ENCODE data around the gene TMEM52. TPM values are rescaled to one million over a fixed set of nuclear protein-coding genes. Genes with fewer than 3 reads are reported as not detected.

Gene TMEM52
- total RNA-seq, 5 donors from 2014 or later (not counting 1 experiment from before 2014, with no cell fraction given): 0.28 to 0.93 (median 0.69) TPM; not detected in 2

DNA sequence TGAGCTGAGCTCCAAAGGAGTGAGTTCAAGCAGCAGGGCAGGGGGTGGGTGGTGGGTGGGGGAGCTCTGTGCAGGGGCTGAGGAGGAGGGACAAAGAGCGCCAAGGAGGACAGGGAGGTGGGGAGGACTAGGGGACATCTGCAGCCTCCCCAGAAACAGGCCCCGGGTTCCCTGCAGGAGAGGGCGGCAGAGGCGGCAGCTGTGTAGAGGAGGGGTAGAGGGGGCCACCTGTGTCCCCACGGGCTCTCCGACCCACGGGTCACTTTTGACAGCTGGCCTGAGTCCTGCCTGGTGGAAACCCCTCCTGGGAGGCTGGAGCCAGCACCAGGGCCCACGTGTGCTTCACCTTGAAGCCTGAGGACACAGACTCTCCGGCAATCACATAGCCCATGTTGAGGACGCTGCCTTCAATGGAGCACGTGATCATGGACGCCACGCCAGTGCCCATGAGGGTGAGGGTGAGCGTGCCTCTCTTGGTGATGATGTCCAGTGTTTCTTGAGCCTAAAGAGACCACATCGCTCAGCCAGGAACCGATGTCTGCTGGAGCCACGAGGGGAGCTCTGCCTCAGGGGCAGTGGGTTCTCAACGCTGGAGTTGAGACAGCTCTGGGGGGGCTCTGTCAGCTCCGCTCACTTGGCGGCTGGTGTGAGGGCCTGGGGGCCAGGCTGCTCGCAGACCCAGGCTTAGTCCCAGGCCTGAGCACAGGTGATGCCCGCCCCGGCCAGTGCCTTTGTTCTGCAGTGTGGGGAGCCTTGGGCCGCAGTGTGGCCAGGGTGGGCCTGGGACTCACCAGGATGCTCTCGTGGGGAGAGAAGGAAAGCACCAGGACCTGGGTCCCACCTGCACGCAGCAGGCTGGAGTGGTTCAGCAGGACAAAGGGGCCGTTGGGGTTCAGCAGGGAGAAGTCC, 6.6 kb upstream of the TMEM52 start:
- no peak overlapping the region for H3K27ac Mint-ChIP-seq

DNA sequence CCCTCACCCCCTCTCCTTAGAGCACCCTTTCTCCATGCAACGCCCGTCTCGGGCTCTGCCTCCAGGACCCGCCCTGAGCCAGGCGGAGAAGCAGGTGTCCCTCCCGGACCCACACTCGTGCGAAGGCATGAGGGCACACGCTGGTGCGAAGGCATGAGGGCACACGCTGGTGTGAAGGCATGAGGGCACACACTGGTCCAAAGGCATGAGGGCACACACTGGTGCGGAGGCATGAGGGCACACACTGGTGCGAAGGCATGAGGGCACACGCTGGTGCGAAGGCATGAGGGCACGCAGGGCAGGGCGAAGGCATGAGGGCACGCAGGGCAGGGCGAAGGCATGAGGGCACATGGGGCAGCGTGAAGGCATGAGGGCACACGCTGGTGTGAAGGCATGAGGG, 5.8 kb upstream of the TMEM52 start:
- Mint-ChIP-seq H3K9me3 (no peaks in the 10 kb centered on the region), H3K27me3 (no peaks in the 10 kb centered on the region), H3K36me3 (no peaks in the 10 kb centered on the region), H3K27ac (no peak overlapping the region), H3K4me3 (no peak overlapping the region), H3K4me1 (no peaks in the 10 kb centered on the region)
- no peak for ATAC-seq (replicated peaks in 1 of 4)
- ChIA-PET POLR2A (no interaction called here), CTCF (no interaction called here)
- no peak overlapping the region for H3K4me3 ChIP-seq (ENCODE audit: control insufficient read depth in 1 of 2, extremely low read depth in 1 of 2, low read length in 1 of 2)
- 91% methylated on average over 21 of the region's 21 CpGs for WGBS (ENCODE audit: insufficient coverage)
- peaks cover 0 to 3% of the 10 kb centered on the region in 2 experiments for H3K27me3 ChIP-seq (replicated peaks in 1 of 2; ENCODE audit: control insufficient read depth in 2 of 2, extremely low read depth in 1 of 2, insufficient read depth in 2 of 2, low read length in 1 of 2)
- no peaks in the 10 kb centered on the region for H3K9me3 ChIP-seq
- no peak overlapping the region for H3K27ac ChIP-seq (ENCODE audit: low read length)
- peaks cover 0 to 7% of the 10 kb centered on the region in 2 experiments for H3K4me1 ChIP-seq (ENCODE audit: control insufficient read depth in 1 of 2, extremely low read depth in 1 of 2, insufficient read depth in 2 of 2, low read length in 2 of 2)
- no peaks in the 10 kb centered on the region for H3K36me3 ChIP-seq (ENCODE audit: control insufficient read depth in 2 of 2, extremely low read depth in 1 of 2, insufficient read depth in 1 of 2, low read length in 1 of 2)
- DNase-seq: no peak

More for the DNA sequence above, 6.6 kb upstream of the TMEM52 start:
- 80% methylated on average over 26 of the region's 27 CpGs for WGBS (ENCODE audit: insufficient coverage)
- Histone ChIP-seq H3K4me3 (ENCODE audit: control insufficient read depth in 1 of 2, extremely low read depth in 1 of 2, low read length in 1 of 2) (no peak overlapping the region), H3K9me3 (no peaks in the 10 kb centered on the region), H3K27ac (ENCODE audit: low read length) (no peak overlapping the region), H3K4me1 (ENCODE audit: control insufficient read depth in 1 of 2, extremely low read depth in 1 of 2, insufficient read depth in 2 of 2, low read length in 2 of 2) (peaks cover 0 to 1% of the 10 kb centered on the region in 2 experiments), H3K27me3 (replicated peaks in 1 of 2; ENCODE audit: control insufficient read depth in 2 of 2, extremely low read depth in 1 of 2, insufficient read depth in 2 of 2, low read length in 1 of 2) (peaks cover 0 to 3% of the 10 kb centered on the region in 2 experiments), H3K36me3 (ENCODE audit: control insufficient read depth in 2 of 2, extremely low read depth in 1 of 2, insufficient read depth in 1 of 2, low read length in 1 of 2) (no peaks in the 10 kb centered on the region)
- ATAC-seq (replicated peaks in 1 of 4): no peak
- ChIA-PET POLR2A (interaction anchor here in 1 of 2 donors (0.6 kb wide), 1 partner anchor 153 kb away, joined by 3 read pairs; no protein-coding TSS in a partner anchor), CTCF (no interaction called here)
- no peak for DNase-seq
- Mint-ChIP-seq H3K36me3 (no peaks in the 10 kb centered on the region), H3K4me3 (no peak overlapping the region), H3K4me1 (no peaks in the 10 kb centered on the region), H3K27me3 (no peaks in the 10 kb centered on the region), H3K9me3 (no peaks in the 10 kb centered on the region)

DNA sequence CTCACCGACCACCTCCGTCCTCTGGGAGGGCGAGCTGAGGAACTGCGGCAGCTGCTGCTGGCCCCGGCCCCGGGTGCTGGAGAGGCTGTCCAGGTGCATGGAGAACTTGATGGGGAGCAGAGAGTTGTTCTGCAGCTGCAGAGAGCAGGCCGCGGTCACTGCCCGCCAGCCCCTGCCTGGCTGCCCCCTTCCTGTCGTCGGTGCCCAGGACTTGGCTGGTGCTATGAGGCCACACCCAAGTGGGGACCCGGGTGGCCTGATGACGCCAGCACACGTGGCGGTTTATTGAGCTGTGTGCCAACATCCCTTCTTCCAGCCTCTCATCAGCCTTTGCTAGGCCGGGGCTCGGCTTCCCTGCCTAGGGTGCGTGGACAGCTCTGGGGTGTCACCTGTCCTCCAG, 5.3 kb upstream of the TMEM52 start:
- H3K27me3 Mint-ChIP-seq: no peaks in the 10 kb centered on the region
- Histone ChIP-seq H3K27ac (ENCODE audit: low read length) (no peak overlapping the region), H3K4me1 (ENCODE audit: control insufficient read depth in 1 of 2, extremely low read depth in 1 of 2, insufficient read depth in 2 of 2, low read length in 2 of 2) (peaks cover 0 to 12% of the 10 kb centered on the region in 2 experiments), H3K27me3 (replicated peaks in 1 of 2; ENCODE audit: control insufficient read depth in 2 of 2, extremely low read depth in 1 of 2, insufficient read depth in 2 of 2, low read length in 1 of 2) (peaks cover 0 to 3% of the 10 kb centered on the region in 2 experiments), H3K9me3 (no peaks in the 10 kb centered on the region), H3K36me3 (ENCODE audit: control insufficient read depth in 2 of 2, extremely low read depth in 1 of 2, insufficient read depth in 1 of 2, low read length in 1 of 2) (no peaks in the 10 kb centered on the region), H3K4me3 (ENCODE audit: control insufficient read depth in 1 of 2, extremely low read depth in 1 of 2, low read length in 1 of 2) (no peak overlapping the region)
- 64% methylated on average over 15 of the region's 18 CpGs for WGBS (ENCODE audit: insufficient coverage)
- DNase-seq (no peak), ATAC-seq (replicated peaks in 1 of 4) (no peak)
- H3K27ac Mint-ChIP-seq: no peak overlapping the region
- CTCF ChIA-PET: no interaction called here
- no peaks in the 10 kb centered on the region for H3K36me3 Mint-ChIP-seq
- H3K9me3 Mint-ChIP-seq: no peaks in the 10 kb centered on the region
- no peaks in the 10 kb centered on the region for H3K4me1 Mint-ChIP-seq
- POLR2A ChIA-PET: no interaction called here
- no peak overlapping the region for H3K4me3 Mint-ChIP-seq

DNA sequence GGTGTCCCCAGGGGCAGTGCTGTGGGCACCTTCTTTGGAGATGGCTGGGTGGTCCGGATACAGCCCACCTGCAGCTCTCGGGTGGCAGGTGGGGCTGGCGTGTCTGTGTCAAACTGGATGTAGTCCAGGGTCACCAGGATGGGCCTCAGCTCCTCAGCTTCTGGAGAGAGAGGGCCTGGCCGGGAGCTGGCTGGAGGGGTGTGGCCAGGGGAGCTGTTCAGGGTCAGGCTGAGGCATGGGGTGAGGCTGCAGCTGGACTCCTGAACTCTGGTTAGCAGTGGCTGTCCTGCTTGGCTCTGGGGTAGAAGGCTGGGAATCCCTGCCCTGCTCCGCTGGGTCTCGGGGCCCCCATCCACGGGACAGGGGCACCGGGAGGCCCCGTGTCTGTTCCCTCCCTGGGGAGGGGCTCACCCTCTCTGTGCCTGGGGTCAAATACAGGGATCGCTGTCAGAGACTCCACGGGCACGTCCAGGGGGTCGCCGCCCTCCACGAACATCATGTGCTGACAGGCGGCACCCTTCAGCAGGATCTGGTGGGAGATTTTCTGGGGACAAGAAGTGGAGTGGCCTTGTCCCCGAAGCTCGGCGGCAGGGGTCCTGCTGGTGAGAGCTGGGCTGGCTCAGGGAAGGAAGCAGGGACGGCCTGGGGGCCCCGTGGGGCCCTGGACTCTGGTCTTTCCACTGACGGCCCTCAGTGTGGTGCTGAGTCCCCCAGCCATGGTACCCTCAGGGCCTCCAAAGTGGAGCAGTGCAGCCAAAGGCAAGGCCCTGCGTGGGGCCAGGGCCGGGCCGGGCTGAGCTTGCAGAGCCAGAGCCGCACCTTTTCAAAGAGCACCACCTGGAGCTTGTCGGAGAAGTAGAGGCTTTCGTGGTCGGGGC, 4.1 kb upstream of the TMEM52 start:
- Histone ChIP-seq H3K4me3 (ENCODE audit: control insufficient read depth in 1 of 2, extremely low read depth in 1 of 2, low read length in 1 of 2) (no peak overlapping the region), H3K4me1 (ENCODE audit: control insufficient read depth in 1 of 2, extremely low read depth in 1 of 2, insufficient read depth in 2 of 2, low read length in 2 of 2) (peaks cover 0 to 21% of the 10 kb centered on the region in 2 experiments), H3K9me3 (no peaks in the 10 kb centered on the region), H3K27ac (ENCODE audit: low read length) (no peak overlapping the region), H3K27me3 (replicated peaks in 1 of 2; ENCODE audit: control insufficient read depth in 2 of 2, extremely low read depth in 1 of 2, insufficient read depth in 2 of 2, low read length in 1 of 2) (peaks cover 0 to 2% of the 10 kb centered on the region in 2 experiments), H3K36me3 (ENCODE audit: control insufficient read depth in 2 of 2, extremely low read depth in 1 of 2, insufficient read depth in 1 of 2, low read length in 1 of 2) (no peaks in the 10 kb centered on the region)
- H3K4me1 Mint-ChIP-seq: peaks cover 0 to 3% (median 0%) of the 10 kb centered on the region in 3 donors
- WGBS (ENCODE audit: insufficient coverage): 80% methylated on average over 29 of the region's 29 CpGs
- DNase-seq: no peak
- no peaks in the 10 kb centered on the region for H3K27me3 Mint-ChIP-seq
- no peak overlapping the region for H3K27ac Mint-ChIP-seq
- no peak overlapping the region for H3K4me3 Mint-ChIP-seq
- ChIA-PET POLR2A (interaction anchor here (0.5 kb wide), 2 partner anchors 46 to 143 kb away, joined by 3 to 7 read pairs; no protein-coding TSS in a partner anchor), CTCF (no interaction called here)
- no peaks in the 10 kb centered on the region for H3K36me3 Mint-ChIP-seq
- H3K9me3 Mint-ChIP-seq: no peaks in the 10 kb centered on the region
- ATAC-seq (replicated peaks in 1 of 4): no peak

DNA sequence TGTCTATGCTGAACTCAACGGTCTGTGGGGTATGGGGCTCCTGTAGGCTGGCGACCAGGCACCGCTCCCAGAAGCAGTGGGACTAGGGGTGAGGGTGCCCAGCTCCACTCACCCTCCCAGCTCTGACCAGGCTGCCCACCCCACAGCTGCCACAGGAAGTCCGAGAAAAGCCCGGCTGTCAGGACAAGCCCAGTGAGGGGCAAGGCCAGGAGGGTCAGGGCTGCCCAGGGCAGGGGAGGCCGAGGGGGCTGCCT, 3.5 kb upstream of the TMEM52 start:
- DNase-seq: no peak
- no peak overlapping the region for H3K27ac ChIP-seq (ENCODE audit: low read length)
- Mint-ChIP-seq H3K36me3 (no peaks in the 10 kb centered on the region), H3K27ac (no peak overlapping the region), H3K4me3 (no peak overlapping the region), H3K4me1 (peaks cover 0 to 8% (median 0%) of the 10 kb centered on the region in 3 donors), H3K9me3 (no peaks in the 10 kb centered on the region), H3K27me3 (no peaks in the 10 kb centered on the region)
- peaks cover 0 to 4% of the 10 kb centered on the region in 2 experiments for H3K27me3 ChIP-seq (replicated peaks in 1 of 2; ENCODE audit: control insufficient read depth in 2 of 2, extremely low read depth in 1 of 2, insufficient read depth in 2 of 2, low read length in 1 of 2)
- H3K4me1 ChIP-seq (ENCODE audit: control insufficient read depth in 1 of 2, extremely low read depth in 1 of 2, insufficient read depth in 2 of 2, low read length in 2 of 2): peaks cover 0 to 26% of the 10 kb centered on the region in 2 experiments
- ChIA-PET POLR2A (interaction anchor here in 1 of 2 donors (0.5 kb wide), 1 partner anchor 46 kb away, joined by 7 read pairs; no protein-coding TSS in a partner anchor), CTCF (no interaction called here)
- H3K9me3 ChIP-seq: no peaks in the 10 kb centered on the region
- no peaks in the 10 kb centered on the region for H3K36me3 ChIP-seq (ENCODE audit: control insufficient read depth in 2 of 2, extremely low read depth in 1 of 2, insufficient read depth in 1 of 2, low read length in 1 of 2)
- H3K4me3 ChIP-seq (ENCODE audit: control insufficient read depth in 1 of 2, extremely low read depth in 1 of 2, low read length in 1 of 2): no peak overlapping the region
- no peak for ATAC-seq (replicated peaks in 1 of 4)
- WGBS (ENCODE audit: insufficient coverage): 78% methylated on average over 3 of the region's 6 CpGs

DNA sequence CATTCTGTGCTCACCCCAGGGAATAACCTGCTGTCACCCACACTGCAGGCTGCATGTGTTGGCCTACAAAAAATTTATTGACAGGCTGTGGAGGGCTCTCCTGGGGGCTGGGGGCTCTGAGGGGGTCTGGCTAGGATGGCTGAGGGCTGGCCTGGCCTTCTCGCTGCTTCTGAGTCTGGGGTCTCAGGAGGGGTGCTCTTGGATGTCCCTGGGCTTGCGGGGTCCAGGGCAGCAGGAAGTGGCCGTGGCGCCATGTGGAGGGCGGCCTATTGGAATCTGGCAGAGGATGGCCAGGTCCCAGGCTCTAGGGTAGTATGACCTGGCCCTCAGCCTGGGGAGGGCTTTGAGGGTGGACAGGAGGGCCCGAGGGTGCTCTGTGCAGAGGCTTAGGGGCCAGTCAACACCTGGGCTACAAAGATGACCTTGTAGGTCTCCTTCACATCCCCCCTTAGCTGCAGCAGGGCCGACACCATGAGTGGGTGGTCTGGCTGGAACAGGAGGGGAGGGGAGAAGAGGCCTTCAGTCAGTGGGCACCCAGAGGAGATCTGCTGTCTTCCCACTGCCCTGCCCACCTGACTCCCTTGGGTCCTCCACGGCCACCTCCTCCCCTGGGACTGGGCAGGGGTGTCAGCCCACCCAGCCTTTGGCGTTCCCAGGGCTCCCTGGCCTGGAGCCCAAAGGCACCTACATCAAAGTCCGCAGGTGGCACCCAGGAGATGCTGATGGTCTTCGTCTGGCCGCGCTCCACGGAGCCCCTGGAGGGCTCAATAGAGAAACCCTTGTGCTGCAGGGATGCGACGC, 3.0 kb upstream of the TMEM52 start:
- DNase-seq: no peak
- Histone ChIP-seq H3K27me3 (replicated peaks in 1 of 2; ENCODE audit: control insufficient read depth in 2 of 2, extremely low read depth in 1 of 2, insufficient read depth in 2 of 2, low read length in 1 of 2) (peaks cover 0 to 4% of the 10 kb centered on the region in 2 experiments), H3K36me3 (ENCODE audit: control insufficient read depth in 2 of 2, extremely low read depth in 1 of 2, insufficient read depth in 1 of 2, low read length in 1 of 2) (no peaks in the 10 kb centered on the region), H3K4me1 (ENCODE audit: control insufficient read depth in 1 of 2, extremely low read depth in 1 of 2, insufficient read depth in 2 of 2, low read length in 2 of 2) (peaks cover 0 to 28% of the 10 kb centered on the region in 2 experiments), H3K27ac (ENCODE audit: low read length) (no peak overlapping the region), H3K4me3 (ENCODE audit: control insufficient read depth in 1 of 2, extremely low read depth in 1 of 2, low read length in 1 of 2) (no peak overlapping the region), H3K9me3 (no peaks in the 10 kb centered on the region)
- no peaks in the 10 kb centered on the region for H3K27me3 Mint-ChIP-seq
- POLR2A ChIA-PET: interaction anchor here in 1 of 2 donors (0.5 kb wide), 1 partner anchor 45 kb away, joined by 7 read pairs; no protein-coding TSS in a partner anchor
- H3K9me3 Mint-ChIP-seq: no peaks in the 10 kb centered on the region
- no peak overlapping the region for H3K27ac Mint-ChIP-seq
- H3K36me3 Mint-ChIP-seq: no peaks in the 10 kb centered on the region
- H3K4me3 Mint-ChIP-seq: no peak overlapping the region
- WGBS (ENCODE audit: insufficient coverage): 87% methylated on average over 9 of the region's 16 CpGs
- peaks cover 0 to 11% (median 0%) of the 10 kb centered on the region in 3 donors for H3K4me1 Mint-ChIP-seq
- CTCF ChIA-PET: no interaction called here
- ATAC-seq (replicated peaks in 1 of 4): no peak
